ENCODE measurements around the gene RGS10.

RGS10 gene

DNA sequence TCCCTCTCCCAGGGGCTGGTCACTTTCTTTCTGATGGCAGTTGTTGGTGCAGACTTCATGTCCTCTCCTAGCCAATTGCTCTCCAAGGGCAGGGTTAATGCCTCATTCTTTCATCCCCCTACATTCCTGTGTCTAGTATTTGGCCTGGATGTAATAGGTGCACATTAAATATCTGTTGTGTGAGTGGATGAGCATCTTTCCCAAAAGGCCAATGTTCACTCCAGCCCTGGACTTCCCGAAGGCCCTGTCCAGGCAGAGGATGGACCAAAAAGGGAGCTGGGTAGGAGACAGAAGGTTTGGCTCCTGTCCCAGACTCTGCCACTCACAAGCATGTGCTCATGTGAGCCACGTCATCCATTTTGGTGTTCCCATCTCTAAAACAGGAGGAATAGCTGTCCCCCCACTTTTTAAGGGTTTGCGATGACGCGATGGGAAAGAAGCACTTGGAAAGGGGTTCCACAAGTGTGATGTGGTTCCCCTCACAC is 47.5 kb downstream of the RGS10 start:
- no peak for DNase-seq

DNA sequence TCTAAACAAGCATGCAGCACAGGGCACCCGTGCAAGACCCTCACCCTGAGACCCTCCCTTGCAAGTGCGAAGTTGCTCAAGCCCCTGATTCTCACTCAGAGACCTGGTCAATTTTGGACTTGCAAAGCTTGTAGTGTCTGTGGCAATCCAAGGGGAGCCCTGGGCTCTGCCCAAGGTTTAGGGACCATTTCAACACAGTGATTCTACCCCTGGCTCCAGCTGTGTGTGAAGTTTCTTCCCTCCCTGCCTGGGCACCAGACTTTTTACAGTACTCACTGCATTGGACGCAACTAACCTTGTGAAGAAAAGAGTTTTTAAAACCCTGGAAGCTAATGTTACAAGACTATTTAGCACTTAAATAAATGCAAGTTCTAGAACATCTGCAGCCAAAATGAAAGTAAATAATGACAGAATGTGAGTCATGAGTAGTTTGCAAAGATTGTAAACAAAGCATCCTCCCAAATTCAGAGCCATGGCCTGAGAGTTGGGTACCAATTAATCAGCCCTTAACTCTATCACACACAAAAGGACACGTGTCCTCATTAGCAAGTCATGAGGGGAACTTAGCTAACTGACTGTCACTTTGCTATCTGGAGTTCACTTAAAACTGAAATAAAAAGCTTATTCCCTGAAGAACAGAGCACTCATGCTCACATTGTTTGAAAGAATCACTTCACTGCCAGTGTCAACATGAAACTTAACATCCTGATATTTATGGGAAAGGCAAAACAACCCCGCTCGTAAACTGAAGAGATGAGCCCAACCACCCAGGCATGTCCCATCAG is 48.1 kb downstream of the RGS10 start:
- DNase-seq, result no peak

DNA sequence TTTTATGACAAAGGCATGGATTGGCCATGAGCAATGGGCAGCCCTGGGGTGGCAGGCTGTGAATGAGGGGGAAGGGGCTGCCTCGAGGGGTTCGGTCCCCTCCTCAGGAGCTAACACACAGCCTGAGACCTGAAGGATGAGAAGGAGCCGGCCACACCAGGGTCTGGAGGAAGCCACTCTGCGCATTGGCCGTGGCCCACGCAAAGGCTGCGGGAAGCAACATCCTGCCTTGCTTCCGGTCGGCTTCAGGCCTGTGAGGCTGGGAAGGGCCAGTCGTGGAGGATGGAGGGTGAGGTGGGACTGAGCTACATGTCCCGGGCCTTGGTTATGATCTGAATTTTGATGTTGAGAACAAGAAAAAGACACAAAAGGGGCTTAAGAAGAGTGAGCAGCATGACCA is 49.4 kb downstream of the RGS10 start:
- no peak for DNase-seq

DNA sequence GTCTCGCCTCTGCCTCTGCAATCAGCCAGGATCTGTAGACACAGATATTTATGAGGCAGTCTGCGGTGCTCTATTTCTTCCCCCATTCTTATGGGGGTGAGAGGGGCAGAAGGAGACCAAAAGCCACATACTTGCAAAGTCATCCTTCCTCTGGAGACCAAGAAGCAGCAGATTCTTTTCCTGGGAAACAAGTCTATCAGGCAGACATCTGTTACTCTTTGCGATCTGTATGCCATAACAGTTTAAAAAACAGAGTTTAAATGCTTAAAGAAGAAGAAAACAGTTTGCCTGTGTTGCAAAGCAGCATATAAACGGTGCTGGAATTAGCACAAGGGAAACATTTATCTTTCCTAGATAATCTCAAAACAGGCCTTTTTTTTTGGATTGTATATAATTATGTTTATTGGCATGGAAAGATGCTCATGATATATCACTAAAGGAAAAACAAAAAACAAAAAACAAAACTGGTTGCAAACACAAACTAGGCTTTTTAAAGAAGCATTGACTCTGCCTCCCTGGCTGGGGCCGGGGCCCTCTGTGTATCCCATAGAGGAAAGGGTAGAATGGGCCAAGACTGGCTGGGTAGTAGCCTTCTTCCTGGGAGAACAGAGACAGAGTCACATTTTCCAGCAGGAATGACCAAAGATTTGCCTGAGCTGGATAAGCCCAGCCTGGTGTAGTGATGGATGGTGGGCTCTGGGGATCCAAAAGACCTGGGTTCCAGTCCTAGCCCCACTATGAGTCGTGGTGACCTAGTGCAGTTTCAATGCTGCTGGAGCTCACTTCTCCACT is 50.4 kb downstream of the RGS10 start:
- DNase-seq, result no peak

DNA sequence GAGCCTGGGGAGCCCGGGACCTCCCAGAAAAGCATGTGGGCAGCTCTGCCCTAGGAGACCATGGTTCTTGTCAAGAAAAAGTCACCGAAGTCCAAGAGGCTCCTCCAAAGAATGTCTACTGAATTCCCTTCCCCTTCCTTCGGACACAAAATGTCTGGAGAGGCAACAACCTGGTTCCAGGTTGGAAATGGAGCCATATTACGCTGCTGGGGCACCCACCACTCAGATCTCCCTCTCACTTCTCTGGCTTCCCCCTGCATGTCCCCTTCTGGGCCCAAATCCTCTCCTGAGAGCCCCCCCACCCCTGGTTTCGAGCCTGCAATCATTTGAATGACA is 52.6 kb downstream of the RGS10 start:
- DNase-seq, result no peak

GRCh38 chr10:119488675-119489074 is 53.8 kb downstream of the RGS10 start:
- DNase-seq, result no peak

- no peak for DNase-seq
Observed at GRCh38 chr10:119483839-119484238, 58.7 kb downstream of the RGS10 start.

DNA sequence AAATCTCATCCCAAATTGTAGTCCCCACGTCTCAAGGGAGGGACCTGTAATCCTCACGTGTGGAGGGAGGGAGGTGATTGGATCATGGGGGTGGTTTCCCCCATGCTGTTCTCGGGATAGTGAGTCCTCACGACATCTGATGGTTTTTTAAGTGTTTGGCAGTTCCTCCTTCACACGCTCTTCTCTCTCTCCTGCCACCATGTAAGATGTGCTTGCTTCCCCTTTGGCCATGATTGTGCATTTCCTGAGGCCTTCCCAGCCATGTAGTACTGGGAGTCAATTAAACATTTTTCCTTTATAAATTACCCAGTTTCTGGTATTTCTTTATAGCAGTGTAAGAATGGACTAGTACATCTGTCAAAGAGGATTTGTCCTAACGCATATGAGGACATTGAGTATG is 59.5 kb downstream of the RGS10 start:
- no peak for DNase-seq

DNA sequence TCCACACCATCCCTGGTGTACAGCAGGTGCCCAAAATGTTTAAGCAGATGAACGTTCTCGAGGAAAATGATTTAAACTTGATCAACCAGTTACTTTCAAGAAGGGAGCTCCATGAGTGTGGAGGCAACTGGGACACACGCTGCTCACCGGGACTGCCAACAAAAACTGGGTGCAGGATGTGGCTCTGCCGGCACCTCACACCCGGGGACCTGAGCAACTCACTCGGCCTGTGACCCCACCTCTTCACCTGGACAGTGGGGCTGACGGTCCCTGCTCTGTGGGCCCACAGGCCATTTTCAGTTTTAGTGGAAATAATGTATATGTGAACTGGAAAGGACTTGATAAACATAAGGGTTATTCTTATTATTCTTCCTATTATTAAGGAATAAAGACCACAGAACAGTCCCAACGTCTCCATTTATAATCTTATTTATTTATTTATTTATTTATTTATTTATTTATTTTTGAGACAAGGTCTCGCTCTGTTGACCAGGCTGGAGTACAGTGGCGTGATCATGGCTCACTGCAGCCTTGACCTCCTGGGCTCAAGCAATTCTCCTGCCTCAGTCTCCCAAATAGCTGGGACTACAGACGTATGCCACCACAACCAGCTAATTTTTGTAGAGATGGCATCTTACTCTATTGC is 60.6 kb downstream of the RGS10 start:
- no peak for DNase-seq

DNA sequence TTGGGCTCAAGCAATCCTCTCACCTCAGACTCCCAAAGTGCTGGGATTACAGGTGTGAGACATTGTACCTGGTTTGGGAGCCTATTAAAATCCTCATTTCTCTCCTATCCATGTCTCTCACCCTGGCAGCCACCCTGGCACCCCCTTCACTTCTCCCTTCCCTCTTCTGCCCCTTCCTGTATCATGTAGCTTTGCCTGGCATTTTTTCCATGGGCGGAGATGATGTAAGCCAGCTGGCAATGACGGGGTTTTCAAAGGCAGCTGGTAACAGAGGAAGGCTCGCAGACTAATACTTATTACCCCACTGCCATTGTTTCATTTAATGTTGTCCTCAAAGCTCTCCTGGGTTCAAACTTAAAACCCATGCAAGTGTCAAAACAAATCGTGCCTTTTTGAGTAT is 61.9 kb downstream of the RGS10 start:
- no peak for DNase-seq

GRCh38 chr10:119479532-119479931 is 63.0 kb downstream of the RGS10 start:
- DNase-seq, result no peak

DNA sequence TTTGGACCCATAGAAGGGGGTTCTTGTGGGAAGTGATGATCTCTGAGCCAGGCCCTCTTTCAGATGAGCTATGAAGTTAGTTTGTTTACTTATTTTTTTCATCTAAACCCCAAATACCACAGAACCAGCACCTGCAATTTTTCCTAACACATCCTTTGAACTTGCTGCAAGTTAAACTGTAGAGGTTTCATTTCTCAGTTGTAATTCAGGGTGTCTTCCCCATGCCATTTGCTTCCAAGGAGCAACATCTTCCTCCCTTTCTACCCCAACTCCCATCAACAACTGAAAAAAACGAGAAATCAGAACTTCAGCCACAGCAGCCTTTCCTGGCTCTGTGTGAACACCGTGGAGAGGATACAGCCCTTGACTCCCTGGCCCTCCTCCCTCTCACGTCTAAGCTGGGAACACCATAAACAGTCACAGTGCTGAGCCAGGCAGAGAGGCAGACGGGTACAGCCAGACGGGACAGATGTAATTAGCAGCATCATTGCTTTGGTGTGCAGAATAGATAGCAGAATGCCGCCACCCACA is 63.6 kb downstream of the RGS10 start:
- no peak for DNase-seq

DNA sequence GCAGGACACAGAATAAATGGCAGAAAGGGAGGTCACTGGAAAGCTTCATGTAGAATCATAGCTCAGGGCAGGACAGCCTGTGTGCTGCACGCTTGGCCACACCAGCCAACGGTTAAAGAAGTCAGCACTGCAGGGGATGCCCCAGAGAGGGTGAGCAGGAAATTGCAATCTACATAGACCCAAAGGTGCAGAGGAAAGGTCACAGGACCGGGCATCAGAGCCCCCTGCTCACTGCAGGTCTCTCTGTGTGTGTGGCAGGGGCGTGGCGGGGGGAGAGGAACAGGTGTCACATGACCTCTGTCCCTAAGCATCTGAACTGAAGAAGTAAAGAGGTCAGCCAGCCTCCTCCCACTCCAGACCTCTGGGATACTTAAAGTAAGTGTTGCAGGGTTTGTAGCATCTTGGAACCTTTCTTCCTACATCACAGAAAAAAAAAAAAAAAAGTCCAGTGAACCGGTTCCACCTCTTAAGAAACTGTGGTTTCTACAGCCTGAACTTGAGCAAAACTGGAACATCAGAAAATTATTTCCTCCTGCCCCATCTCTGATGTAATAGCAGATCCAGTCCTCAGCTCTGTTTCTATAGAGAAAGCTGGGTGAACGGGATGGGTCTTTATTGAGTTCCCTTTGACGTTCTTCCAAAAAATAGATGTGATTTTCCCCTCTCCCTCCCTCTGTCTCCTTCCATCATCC is 64.3 kb downstream of the RGS10 start:
- no peak for DNase-seq

DNA sequence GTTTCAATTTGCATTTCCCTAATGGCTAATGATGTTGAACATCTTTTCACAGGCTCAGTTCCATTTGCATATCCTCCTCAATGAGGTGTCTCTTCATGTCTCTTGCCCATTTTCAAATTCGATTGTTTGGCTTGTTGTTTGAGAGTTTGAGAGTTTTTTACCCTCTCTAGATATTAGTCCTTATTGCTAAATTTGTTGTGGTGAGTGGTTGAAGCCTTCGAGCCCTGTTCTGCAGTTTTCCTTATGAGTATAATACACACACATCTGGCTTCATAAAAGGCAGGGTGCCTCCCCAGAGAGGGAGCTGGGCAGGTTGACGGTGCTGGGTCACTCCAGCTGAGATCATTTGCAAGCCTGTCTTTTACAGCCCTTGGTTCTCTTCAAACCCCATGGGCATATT is 65.1 kb downstream of the RGS10 start:
- DNase-seq, result peak; percentile 75

- DNase-seq, result no peak
Observed at GRCh38 chr10:119474606-119475005, 67.9 kb downstream of the RGS10 start.

- no peak for DNase-seq
Observed at GRCh38 chr10:119473771-119474170, 68.7 kb downstream of the RGS10 start.

DNA sequence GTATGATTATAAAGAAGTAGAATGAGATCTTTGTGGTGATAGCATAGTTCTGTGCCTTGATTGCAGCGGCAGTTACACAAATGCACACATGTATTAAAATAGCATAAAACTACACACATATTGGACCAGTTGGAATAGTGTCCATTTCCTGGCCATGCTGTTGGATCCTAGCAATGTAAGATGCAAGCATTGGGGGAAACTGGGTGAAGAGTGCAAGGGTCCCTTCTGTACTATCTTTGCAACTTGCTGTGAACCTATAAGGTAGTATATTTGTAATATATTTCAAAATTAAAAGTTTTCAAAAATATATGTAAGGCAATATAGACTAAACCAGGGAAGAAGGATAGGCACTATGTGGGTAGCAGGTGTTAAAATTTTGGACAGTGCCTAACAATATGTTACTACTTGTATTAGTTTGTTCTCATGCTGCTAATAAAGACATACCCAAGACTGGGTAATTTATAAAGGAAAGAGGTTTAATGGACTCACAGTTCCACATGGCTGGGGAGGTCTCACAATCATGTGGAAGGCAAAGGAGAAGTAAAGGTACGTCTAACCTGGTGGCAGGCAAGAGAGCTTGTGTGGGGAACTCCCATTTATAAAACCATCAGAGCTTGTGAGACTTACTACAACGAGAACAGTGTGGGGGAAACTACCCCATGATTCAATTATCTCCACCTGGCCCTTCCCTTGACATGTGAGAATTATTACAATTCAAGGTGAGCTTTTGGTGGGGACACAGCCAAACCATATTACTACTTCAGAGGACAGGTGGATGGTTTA is 71.4 kb downstream of the RGS10 start:
- no peak for DNase-seq

GRCh38 chr10:119469846-119470245 is 72.7 kb downstream of the RGS10 start:
- no peak for DNase-seq

DNA sequence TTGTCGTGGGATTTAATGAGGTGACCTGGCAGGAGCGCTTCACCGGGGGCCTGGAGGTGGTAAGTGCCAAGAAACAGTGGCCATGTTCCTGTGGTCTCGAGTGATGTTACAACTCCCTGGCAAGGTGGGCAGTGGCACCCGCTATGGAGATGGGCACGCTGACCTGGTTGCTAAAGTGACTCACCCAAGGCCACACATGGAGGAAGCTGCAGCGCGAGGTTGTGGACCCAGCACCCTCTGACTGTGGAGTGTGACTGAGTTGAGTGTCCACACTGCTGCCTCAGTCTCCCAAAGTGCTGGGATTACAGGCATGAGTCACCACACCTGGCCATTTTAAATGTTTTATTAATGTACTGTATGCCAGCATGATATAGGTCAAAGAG is 73.2 kb downstream of the RGS10 start:
- DNase-seq, result no peak

DNA sequence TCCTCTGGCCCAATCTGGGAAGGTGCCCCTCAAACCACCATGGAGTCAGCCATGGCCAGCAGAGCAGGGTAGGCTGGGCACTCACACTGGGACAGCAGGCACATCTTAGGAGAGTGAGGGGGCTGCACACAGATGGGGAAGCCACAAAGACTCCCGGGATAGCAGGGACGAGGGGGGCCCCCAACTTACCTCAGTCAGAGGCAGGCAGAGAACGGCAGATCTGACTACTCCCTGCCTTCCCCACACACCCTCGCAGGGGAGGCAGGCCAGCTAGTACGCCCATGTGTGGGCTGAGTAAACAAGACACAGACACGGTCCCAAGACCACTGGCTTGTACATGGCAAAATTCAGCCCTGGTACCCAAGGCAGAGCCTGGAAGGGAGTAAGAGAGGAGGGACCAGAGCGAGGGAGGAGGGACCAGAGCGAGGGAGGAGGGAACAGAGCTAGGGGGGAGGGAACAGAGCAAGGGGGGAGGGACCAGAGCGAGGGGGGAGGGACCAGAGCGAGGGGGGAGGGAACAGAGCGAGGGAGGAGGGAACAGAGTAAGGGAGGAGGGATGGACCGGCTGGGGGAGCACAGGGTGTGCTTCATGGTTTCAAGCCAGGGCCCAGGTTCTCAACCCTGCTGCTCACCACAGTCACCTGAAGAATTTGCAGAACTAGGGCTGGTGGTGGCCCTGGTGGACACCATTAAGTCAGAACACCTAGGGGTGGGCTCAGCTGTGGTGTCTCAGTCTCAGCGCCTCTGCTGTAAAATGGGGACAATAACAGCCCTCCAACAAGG is 73.8 kb downstream of the RGS10 start:
- no peak for DNase-seq

DNA sequence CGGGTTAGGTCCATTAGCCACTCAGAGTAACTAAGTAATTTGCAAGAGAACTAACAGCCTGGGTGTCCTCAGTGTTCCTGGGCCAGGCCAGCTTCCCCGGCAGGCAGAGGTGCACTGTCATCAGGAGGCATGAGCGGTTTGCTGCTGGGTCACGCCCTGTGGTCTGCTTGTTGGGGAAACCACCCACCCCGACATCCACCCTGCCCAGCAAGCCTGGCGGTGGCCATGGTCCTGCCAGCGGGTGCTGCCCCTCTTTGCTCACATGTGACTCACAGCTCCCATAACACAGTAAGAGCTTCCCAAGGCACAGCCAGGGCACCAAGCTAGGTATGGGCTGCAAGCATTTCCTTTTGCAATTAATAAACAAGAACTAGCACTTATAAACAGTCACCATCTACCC is 75.9 kb downstream of the RGS10 start:
- DNase-seq, result no peak

Measured in NCI-H526 treated with DMSO at 0.1 percent for 48 hours (cell line).